Measurements from ENCODE around the gene ARL8B. TPM values are rescaled to one million over a fixed set of nuclear protein-coding genes. Genes with fewer than 3 reads are reported as not detected.

The ARL8B gene
- total and polyA plus RNA-seq, 9 of the 15 experiments (the other 6 are each of a cell fraction or from before 2014, with no cell fraction given), result 28.5 to 99.4 (median 77.2) TPM

DNA sequence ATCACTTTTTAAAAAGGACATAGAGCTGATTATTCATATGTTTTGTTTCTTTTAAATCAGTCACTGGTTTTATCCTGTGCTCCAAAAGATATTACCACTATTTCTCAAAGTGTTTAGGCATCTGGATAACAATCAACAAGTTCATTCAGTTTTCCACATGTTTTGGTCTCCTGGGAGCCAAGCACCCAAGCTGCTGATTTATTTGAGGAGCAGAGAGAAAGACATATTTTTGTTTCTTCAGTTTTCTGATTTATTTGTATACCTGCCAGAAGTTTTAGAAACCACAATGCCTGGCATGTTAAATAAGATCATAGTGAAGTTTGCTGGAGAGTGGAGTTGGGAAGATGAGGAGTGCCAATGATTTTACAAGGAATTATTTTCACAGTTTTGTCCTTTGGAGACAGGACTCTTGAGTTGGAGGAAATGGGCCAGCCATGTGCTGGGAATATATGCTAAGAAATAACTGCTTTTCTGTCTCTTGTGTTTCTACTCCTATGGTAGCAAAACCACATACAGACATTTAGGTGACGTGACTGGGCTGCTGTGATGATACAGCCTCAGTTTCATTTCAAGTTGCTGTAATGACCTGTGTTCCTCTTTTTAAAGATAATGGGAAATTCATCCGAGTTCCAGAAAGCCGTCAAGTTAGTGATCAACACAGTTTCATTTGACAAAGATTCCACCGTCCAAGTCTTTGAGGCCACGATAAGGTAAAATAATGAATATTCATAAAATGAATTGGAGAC, 77.1 kb downstream of the ARL8B start:
- intact Hi-C loops (cut with micrococcal nuclease), result no loop called here
- Histone ChIP-seq H3K27me3 (ENCODE audit: control insufficient read depth in 2 of 2, insufficient read depth in 2 of 2, low read length in 2 of 2) (no peaks in the 10 kb centered on the region), H3K9ac (ENCODE audit: insufficient read depth in 1 of 2, low read depth in 2 of 2, low read length in 2 of 2) (no peak overlapping the region), H3K4me1 (replicated peaks in 1 of 2; ENCODE audit: control insufficient read depth in 2 of 2, insufficient read depth in 2 of 2, low read length in 2 of 2) (peaks cover 0 to 47% of the 10 kb centered on the region in 2 experiments; a peak in 4 of 5 replicates), H3K36me3 (ENCODE audit: control insufficient read depth, insufficient read depth, low read length) (peaks cover 63% of the 10 kb centered on the region), H4K20me1 (replicated peaks; ENCODE audit: control insufficient read depth, insufficient read depth, low read length) (0 out of 2 replicates have a peak, but pooled peaks cover 4% of the 10 kb centered on the region), H3K9me3 (replicated peaks; ENCODE audit: control insufficient read depth, insufficient read depth, low read depth, low read length) (no peaks in the 10 kb centered on the region), H3K4me2 (ENCODE audit: insufficient read depth, low read length) (no peak overlapping the region), H3K4me3 (no peak overlapping the region), H2AFZ (ENCODE audit: low read depth, low read length) (no peak overlapping the region), H3K27ac (ENCODE audit: extremely low read depth, low read depth, low read length) (no peak overlapping the region), H3K9me1 (ENCODE audit: control insufficient read depth, insufficient read depth, low read length) (no peaks in the 10 kb centered on the region), H3K79me2 (ENCODE audit: control insufficient read depth, insufficient read depth, low read length) (peaks cover 15% of the 10 kb centered on the region; the same call in 2 of the 3 replicates)
- no TSS peak for BruUV-seq (replicated peaks)
- in situ Hi-C loops (cut with MboI), result no loop called here
- ATAC-seq (no peak), DNase-seq (ENCODE audit: extremely low read depth in 1 of 4, low spot score in 3 of 4) (no peak), FAIRE-seq (no peak)
- WGBS (ENCODE audit: insufficient coverage, low coverage, missing lambda C conversion rate), result 48% methylated on average over 5 of the region's 5 CpGs
- CTCF ChIA-PET (ENCODE audit: low intra/inter-chr PET ratio), result no interaction called here
- POLR2A ChIA-PET, result interaction anchor here (0.5 to 1.6 kb wide), 3 partner anchors 12 to 188 kb away, joined by 3 to 6 read pairs (median 4); no protein-coding TSS in a partner anchor
- TF ChIP-seq SAP30 (IDR thresholded peaks at IDR 0.05; ENCODE audit: borderline replicate concordance, insufficient read depth, low read depth, low read length, poor library complexity, severe bottlenecking), result no peak
- no peak for TF ChIP-seq KDM4B (IDR thresholded peaks at IDR 0.05; ENCODE audit: borderline replicate concordance in 2 of 2, low read depth in 1 of 2)
- TF ChIP-seq, protein P1, sequence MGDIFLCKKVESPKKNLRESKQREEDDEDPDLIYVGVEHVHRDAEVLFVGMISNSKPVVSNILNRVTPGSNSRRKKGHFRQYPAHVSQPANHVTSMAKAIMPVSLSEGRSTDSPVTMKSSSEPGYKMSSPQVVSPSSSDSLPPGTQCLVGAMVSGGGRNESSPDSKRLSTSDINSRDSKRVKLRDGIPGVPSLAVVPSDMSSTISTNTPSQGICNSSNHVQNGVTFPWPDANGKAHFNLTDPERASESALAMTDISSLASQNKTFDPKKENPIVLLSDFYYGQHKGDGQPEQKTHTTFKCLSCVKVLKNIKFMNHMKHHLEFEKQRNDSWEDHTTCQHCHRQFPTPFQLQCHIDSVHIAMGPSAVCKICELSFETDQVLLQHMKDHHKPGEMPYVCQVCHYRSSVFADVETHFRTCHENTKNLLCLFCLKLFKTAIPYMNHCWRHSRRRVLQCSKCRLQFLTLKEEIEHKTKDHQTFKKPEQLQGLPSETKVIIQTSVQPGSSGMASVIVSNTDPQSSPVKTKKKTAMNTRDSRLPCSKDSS (IDR thresholded peaks at IDR 0.05; ENCODE audit: low read depth, partially characterized antibody), result no peak
- no peak for TF ChIP-seq RBM15 (IDR thresholded peaks at IDR 0.05; ENCODE audit: insufficient read depth, low read length)
- no peak for TF ChIP-seq SIN3A (IDR thresholded peaks at IDR 0.05; ENCODE audit: borderline replicate concordance in 2 of 2, control insufficient read depth in 1 of 2, low read depth in 2 of 2, low read length in 2 of 2)
- no peak for TF ChIP-seq MXI1 (IDR thresholded peaks at IDR 0.05; ENCODE audit: low read depth, low read length)
- TF ChIP-seq ARNT (IDR thresholded peaks at IDR 0.05), result no peak
- no peak for TF ChIP-seq HNRNPK (IDR thresholded peaks at IDR 0.05; ENCODE audit: low read depth, low read length, poor library complexity, severe bottlenecking)
- no peak for TF ChIP-seq TFAM (CRISPR knock-in tag; conservative IDR thresholded peaks at IDR 0.05)
- TF ChIP-seq, protein P2, sequence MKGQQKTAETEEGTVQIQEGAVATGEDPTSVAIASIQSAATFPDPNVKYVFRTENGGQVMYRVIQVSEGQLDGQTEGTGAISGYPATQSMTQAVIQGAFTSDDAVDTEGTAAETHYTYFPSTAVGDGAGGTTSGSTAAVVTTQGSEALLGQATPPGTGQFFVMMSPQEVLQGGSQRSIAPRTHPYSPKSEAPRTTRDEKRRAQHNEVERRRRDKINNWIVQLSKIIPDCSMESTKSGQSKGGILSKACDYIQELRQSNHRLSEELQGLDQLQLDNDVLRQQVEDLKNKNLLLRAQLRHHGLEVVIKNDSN (CRISPR knock-in tag; IDR thresholded peaks at IDR 0.05), result no peak
- TF ChIP-seq CTBP1 (IDR thresholded peaks at IDR 0.05; ENCODE audit: borderline replicate concordance), result no peak
- TF ChIP-seq CXXC5 (CRISPR knock-in tag; IDR thresholded peaks at IDR 0.05), result peak; percentile 23; the same call in 1 of the 2 replicates
- no peak for TF ChIP-seq SMAD1 (IDR thresholded peaks at IDR 0.05; ENCODE audit: low read depth, low read length, partially characterized antibody)
- TF ChIP-seq, protein P3, sequence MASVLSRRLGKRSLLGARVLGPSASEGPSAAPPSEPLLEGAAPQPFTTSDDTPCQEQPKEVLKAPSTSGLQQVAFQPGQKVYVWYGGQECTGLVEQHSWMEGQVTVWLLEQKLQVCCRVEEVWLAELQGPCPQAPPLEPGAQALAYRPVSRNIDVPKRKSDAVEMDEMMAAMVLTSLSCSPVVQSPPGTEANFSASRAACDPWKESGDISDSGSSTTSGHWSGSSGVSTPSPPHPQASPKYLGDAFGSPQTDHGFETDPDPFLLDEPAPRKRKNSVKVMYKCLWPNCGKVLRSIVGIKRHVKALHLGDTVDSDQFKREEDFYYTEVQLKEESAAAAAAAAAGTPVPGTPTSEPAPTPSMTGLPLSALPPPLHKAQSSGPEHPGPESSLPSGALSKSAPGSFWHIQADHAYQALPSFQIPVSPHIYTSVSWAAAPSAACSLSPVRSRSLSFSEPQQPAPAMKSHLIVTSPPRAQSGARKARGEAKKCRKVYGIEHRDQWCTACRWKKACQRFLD (CRISPR knock-in tag; IDR thresholded peaks at IDR 0.05), result peak; percentile 39; the same call in 1 of the 2 replicates
- TF ChIP-seq, protein P4, sequence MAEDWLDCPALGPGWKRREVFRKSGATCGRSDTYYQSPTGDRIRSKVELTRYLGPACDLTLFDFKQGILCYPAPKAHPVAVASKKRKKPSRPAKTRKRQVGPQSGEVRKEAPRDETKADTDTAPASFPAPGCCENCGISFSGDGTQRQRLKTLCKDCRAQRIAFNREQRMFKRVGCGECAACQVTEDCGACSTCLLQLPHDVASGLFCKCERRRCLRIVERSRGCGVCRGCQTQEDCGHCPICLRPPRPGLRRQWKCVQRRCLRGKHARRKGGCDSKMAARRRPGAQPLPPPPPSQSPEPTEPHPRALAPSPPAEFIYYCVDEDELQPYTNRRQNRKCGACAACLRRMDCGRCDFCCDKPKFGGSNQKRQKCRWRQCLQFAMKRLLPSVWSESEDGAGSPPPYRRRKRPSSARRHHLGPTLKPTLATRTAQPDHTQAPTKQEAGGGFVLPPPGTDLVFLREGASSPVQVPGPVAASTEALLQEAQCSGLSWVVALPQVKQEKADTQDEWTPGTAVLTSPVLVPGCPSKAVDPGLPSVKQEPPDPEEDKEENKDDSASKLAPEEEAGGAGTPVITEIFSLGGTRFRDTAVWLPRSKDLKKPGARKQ (CRISPR knock-in tag; IDR thresholded peaks at IDR 0.05), result 0 out of 2 replicates have a peak, but pooled peaks have one; percentile 7

All from K562 (cell line).